ENCODE data around the gene CSNK1G2. TPM values are rescaled to one million over a fixed set of nuclear protein-coding genes. Genes with fewer than 3 reads are reported as not detected.
A peak's percentile ranks its signal among the peaks of the same experiment; 100 is the strongest.

Gene CSNK1G2
- total RNA-seq, 2 donors from 2014 or later = 29.0 to 35.8 TPM

DNA sequence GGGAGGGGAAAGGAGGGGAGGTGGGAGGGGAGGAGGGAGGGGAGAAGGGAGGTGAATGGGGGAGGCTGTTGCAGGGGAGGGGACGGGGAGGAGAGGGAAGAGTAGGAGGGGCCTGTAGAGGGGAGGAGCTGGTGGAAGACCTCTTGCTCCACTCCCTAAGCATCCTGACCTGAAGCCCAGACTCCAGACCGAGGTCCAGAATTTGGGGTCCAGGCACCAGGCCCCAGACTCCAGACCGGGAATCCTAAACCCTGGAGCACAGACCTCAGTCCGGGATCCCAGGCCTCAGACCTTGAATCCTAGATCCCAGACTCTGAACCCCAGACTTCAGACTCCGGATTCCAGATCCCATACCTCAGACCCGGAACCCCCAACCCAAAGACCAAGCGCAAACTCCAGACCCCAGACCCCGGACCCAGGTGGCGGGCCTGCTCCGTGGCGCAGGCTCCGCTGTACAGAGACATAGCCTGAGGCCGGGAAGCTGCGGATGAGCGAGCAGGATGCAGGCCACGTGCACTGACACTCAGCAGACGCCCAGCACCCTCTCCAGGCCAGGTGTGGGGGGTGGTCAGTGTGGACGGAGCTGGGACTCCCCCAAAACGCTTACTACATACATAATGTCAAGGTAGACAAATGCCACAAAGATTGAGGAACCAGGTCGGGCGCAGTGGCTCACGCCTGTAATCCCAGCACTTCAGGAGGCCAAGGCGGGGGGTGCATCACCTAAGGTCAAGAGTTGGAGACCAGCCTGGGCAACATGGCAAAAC is 75.3 kb downstream of the CSNK1G2 start:
- Histone ChIP-seq H3K9me3 (no peaks in the 10 kb centered on the region), H3K4me1 (peaks cover 0 to 27% of the 10 kb centered on the region in 2 donors), H3K4me3 (peak overlapping the region; percentile 19 to 68), H3K36me3 (no peaks in the 10 kb centered on the region), H3K27ac (peak overlapping the region; percentile 67 to 69), H3K27me3 (no peaks in the 10 kb centered on the region)
- DNase-seq (ENCODE audit: low spot score) = peak; percentile 80
- TF ChIP-seq, protein P1, sequence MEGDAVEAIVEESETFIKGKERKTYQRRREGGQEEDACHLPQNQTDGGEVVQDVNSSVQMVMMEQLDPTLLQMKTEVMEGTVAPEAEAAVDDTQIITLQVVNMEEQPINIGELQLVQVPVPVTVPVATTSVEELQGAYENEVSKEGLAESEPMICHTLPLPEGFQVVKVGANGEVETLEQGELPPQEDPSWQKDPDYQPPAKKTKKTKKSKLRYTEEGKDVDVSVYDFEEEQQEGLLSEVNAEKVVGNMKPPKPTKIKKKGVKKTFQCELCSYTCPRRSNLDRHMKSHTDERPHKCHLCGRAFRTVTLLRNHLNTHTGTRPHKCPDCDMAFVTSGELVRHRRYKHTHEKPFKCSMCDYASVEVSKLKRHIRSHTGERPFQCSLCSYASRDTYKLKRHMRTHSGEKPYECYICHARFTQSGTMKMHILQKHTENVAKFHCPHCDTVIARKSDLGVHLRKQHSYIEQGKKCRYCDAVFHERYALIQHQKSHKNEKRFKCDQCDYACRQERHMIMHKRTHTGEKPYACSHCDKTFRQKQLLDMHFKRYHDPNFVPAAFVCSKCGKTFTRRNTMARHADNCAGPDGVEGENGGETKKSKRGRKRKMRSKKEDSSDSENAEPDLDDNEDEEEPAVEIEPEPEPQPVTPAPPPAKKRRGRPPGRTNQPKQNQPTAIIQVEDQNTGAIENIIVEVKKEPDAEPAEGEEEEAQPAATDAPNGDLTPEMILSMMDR (IDR thresholded peaks at IDR 0.05) = no peak

DNA sequence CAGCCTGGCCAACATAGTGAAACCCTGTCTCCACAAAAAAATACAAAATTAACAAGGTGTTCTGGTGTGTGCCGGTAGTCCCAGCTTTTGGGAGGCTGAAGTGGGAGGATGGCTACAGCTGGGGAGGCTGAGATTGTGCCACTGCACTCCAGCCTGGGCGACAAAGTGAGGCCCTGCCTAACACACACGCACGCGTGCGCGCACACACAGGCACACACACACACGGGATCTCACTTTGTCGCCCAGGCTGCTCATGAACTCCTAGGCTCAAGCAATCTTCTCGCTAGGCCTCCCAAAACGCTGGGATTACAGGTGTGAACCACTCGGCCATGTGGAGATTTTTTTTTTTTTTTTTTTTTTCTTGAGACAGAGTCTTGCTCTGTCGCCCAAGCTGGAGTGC is 77.8 kb downstream of the CSNK1G2 start:
- Histone ChIP-seq H3K27ac (no peak overlapping the region), H3K9me3 (no peaks in the 10 kb centered on the region), H3K4me3 (no peak overlapping the region), H3K4me1 (peaks cover 0 to 23% of the 10 kb centered on the region in 2 donors), H3K27me3 (no peaks in the 10 kb centered on the region), H3K36me3 (no peaks in the 10 kb centered on the region)
- no peak for DNase-seq (ENCODE audit: low spot score)
- TF ChIP-seq, protein P1 (IDR thresholded peaks at IDR 0.05) = no peak

DNA sequence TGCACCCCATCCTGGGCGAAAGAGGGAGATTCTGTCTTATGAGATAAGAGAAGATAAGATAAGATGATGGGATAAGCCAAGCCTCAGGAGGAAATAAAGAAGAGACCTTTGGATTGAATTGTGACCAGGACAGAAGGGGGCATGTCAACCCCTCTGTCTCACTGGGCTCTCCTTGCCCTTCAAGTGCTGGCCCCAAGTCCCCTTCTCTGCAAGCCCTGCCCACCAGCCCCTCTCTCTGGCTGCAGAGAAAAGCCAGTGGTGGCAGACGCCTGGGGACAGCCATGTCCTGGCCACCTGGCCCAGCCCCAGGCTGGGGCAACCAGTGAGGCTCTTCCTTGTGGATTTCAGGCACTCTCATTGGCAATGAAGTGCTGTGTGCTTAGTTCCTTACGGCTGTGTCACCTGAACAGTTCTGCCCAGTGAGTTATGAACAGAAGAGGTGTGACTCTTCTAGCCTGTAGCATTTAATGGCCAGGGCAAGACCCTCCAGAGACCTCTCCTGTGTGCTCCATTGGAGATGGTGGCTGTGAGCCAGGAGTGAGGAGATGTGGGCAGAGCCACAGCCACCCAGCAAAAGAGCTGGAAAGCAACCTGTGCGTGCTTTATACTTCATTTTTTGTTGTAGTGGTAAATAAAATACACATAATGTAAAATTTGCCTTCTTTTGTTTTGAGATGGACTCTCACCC is 80.6 kb downstream of the CSNK1G2 start:
- no peak overlapping the region for H3K27ac ChIP-seq
- no peaks in the 10 kb centered on the region for H3K27me3 ChIP-seq
- H3K36me3 ChIP-seq = no peaks in the 10 kb centered on the region
- TF ChIP-seq, protein P1 (IDR thresholded peaks at IDR 0.05) = no peak
- H3K4me1 ChIP-seq = peaks cover 0 to 3% of the 10 kb centered on the region in 2 donors
- H3K4me3 ChIP-seq = no peak overlapping the region
- peaks cover 0 to 3% of the 10 kb centered on the region in 2 donors for H3K9me3 ChIP-seq
- DNase-seq (ENCODE audit: low spot score) = no peak

DNA sequence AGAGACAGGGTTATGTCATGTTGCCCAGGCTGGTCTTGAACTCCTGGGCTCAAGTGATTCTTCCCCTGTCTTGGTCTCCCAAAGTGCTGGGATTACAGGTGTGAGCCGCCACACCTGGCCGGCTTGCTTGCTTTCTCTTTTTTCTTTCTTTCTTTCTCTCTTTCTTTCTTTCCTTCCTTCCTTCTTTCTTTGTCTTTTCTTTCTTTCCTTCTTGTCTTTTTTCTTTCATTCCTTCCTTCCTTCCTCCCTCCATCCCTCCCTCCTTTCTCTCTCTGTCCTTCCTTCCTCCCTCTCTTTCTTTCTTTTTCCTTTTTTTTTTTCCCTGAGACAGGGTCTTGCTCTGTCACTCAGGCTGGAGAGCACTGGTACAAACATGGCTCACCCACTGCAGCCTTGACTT is 81.3 kb downstream of the CSNK1G2 start:
- TF ChIP-seq, protein P1 (IDR thresholded peaks at IDR 0.05) = no peak
- no peaks in the 10 kb centered on the region for H3K27me3 ChIP-seq
- no peak overlapping the region for H3K4me3 ChIP-seq
- peaks cover 0 to 3% of the 10 kb centered on the region in 2 donors for H3K4me1 ChIP-seq
- peaks cover 0 to 3% of the 10 kb centered on the region in 2 donors for H3K9me3 ChIP-seq
- no peaks in the 10 kb centered on the region for H3K36me3 ChIP-seq
- no peak overlapping the region for H3K27ac ChIP-seq
- DNase-seq (ENCODE audit: low spot score) = no peak

DNA sequence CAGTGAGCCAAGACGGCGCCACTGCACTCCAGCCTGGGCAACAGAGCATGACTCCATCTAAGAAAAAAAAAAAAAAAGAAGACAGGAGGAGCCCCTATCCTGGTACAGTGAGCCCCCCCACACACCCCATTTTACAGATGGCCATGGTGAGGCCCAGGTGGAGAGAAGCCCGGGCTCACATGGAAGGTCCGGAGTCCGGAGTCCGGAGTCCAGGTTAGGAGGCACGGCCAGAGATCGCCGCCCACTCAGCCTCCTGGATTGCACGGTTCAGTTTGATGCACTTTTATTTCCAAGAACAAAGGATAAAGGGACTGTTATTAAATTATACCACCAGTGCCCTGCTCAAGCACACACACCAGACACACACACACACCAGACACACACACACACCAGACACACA is 85.8 kb downstream of the CSNK1G2 start:
- TF ChIP-seq, protein P1 (IDR thresholded peaks at IDR 0.05) = no peak
- H3K36me3 ChIP-seq = no peaks in the 10 kb centered on the region
- H3K4me1 ChIP-seq = peaks cover 0 to 24% of the 10 kb centered on the region in 2 donors
- no peak for DNase-seq (ENCODE audit: low spot score)
- no peak overlapping the region for H3K27ac ChIP-seq
- H3K27me3 ChIP-seq = no peaks in the 10 kb centered on the region
- no peak overlapping the region for H3K4me3 ChIP-seq
- H3K9me3 ChIP-seq = peaks cover 0 to 3% of the 10 kb centered on the region in 2 donors

Data from right atrium auricular region (tissue), 2 donors.